Stimulated activated CD8-positive, alpha-beta memory T cell treated with anti-CD3 and anti-CD28 coated beads, Interleukin-4, amount 100 ng/mL, for 48 hours (primary cell): ENCODE data around the gene CLDN1.

Experiments
- DNase-seq: peaks from one replicate; pipeline ENCODE4 v3.0.0-alpha.2; 2020

CLDN1 gene

GRCh38 chr3:190321789-190322603 lies at the start of gene CLDN1:
Gene CLDN1, minus strand, starts transcription at chr3:190322446. Its CDS starts 240 bp downstream, at chr3:190322206.
- DNase-seq: peak; percentile 84

- DNase-seq: no peak
Observed at GRCh38 chr3:190371152-190371551, 48.9 kb upstream of the CLDN1 start.

GRCh38 chr3:190370369-190370768 lies 48.1 kb upstream of the CLDN1 start:
- DNase-seq: no peak

- DNase-seq: no peak
Observed at GRCh38 chr3:190369668-190370295, 47.5 kb upstream of the CLDN1 start.

- DNase-seq: no peak
Observed at GRCh38 chr3:190368881-190369280, 46.6 kb upstream of the CLDN1 start.

- DNase-seq: no peak
Observed at GRCh38 chr3:190366133-190366532, 43.9 kb upstream of the CLDN1 start.

- no peak for DNase-seq
Observed at GRCh38 chr3:190362258-190362657, 40.0 kb upstream of the CLDN1 start.

GRCh38 chr3:190361791-190362190 lies 39.5 kb upstream of the CLDN1 start:
- no peak for DNase-seq

GRCh38 chr3:190360228-190360627 lies 38.0 kb upstream of the CLDN1 start:
- DNase-seq: no peak

GRCh38 chr3:190359813-190360212 lies 37.6 kb upstream of the CLDN1 start:
- DNase-seq: no peak

- no peak for DNase-seq
Observed at GRCh38 chr3:190357468-190357867, 35.2 kb upstream of the CLDN1 start.

- DNase-seq: no peak
Observed at GRCh38 chr3:190356246-190356645, 34.0 kb upstream of the CLDN1 start.

- DNase-seq: no peak
Observed at GRCh38 chr3:190352861-190353457, 30.7 kb upstream of the CLDN1 start.

GRCh38 chr3:190346541-190346940 lies 24.3 kb upstream of the CLDN1 start:
- DNase-seq: no peak

- no peak for DNase-seq
Observed at GRCh38 chr3:190345878-190346277, 23.6 kb upstream of the CLDN1 start.

- no peak for DNase-seq
Observed at GRCh38 chr3:190345027-190345821, 23.0 kb upstream of the CLDN1 start.

- no peak for DNase-seq
Observed at GRCh38 chr3:190340071-190340470, 17.8 kb upstream of the CLDN1 start.

GRCh38 chr3:190339130-190339529 lies 16.9 kb upstream of the CLDN1 start:
- no peak for DNase-seq

- DNase-seq: no peak
Observed at GRCh38 chr3:190338717-190339116, 16.5 kb upstream of the CLDN1 start.

GRCh38 chr3:190337301-190337700 lies 15.1 kb upstream of the CLDN1 start:
- DNase-seq: no peak

- DNase-seq: no peak
Observed at GRCh38 chr3:190336516-190337189, 14.4 kb upstream of the CLDN1 start.

- DNase-seq: no peak
Observed at GRCh38 chr3:190333961-190334360, 11.7 kb upstream of the CLDN1 start.
